DOHH2 (cell line): ENCODE measurements around the gene PSME2.
A peak's percentile ranks its signal among the peaks of the same experiment; 100 is the strongest.

Experiments
- H3F3A ChIP-seq: fragments of 200-600 bp; sonication (generic), shearing (Covaris generic); 2 replicates; pipeline ENCODE4 v1.6.0; 2016; ENCODE audit warnings: antibody characterized with exemption, mild to moderate bottlenecking; ENCODE audit not compliant: control insufficient read depth, insufficient read depth
- H3K27ac ChIP-seq: fragments of 200-600 bp; sonication (generic); 2 replicates; pipeline ENCODE4 v1.5.1; 2014; ENCODE audit warnings: low read depth, mild to moderate bottlenecking, low read length, moderate library complexity
- H3K27me3 ChIP-seq: fragments of 200-600 bp; sonication (generic); 2 replicates; pipeline ENCODE4 v1.6.1; 2014; ENCODE audit warnings: mild to moderate bottlenecking, low read length, mixed read lengths; ENCODE audit not compliant: control insufficient read depth
- H3K36me3 ChIP-seq: fragments of 200-600 bp; sonication (generic); 2 replicates; pipeline ENCODE4 v1.6.1; 2014; ENCODE audit warnings: mild to moderate bottlenecking, low read length, moderate library complexity, mixed read lengths; ENCODE audit not compliant: control insufficient read depth
- H3K4me1 ChIP-seq: fragments of 200-600 bp; sonication (generic); 2 replicates; pipeline ENCODE4 v1.6.1; 2014; ENCODE audit warnings: mild to moderate bottlenecking, low read length, mixed read lengths; ENCODE audit not compliant: control insufficient read depth
- H3K4me2 ChIP-seq: fragments of 200-600 bp; sonication (generic); 2 replicates; pipeline ENCODE4 v1.6.0; 2014; ENCODE audit warnings: mild to moderate bottlenecking, low read length, moderate library complexity
- H3K4me3 ChIP-seq: fragments of 200-600 bp; sonication (generic); 2 replicates; pipeline ENCODE4 v1.5.1; 2014; ENCODE audit warnings: mild to moderate bottlenecking, low read length, mixed read lengths
- H3K79me2 ChIP-seq: fragments of 200-600 bp; sonication (generic); 2 replicates; pipeline ENCODE4 v1.6.1; 2014; ENCODE audit warnings: mild to moderate bottlenecking, low read length, mixed read lengths; ENCODE audit not compliant: control insufficient read depth
- H3K9me2 ChIP-seq: fragments of 200-600 bp; sonication (generic); replicated peaks from 2 replicates; pipeline ENCODE4 v1.6.1; 2014; ENCODE audit warnings: mild to moderate bottlenecking, low read length, mixed read lengths; ENCODE audit not compliant: control insufficient read depth
- H3K9me3 ChIP-seq: fragments of 200-600 bp; sonication (generic); 2 replicates; pipeline ENCODE4 v1.6.1; 2014; ENCODE audit warnings: antibody characterized with exemption, low read length, mixed read lengths; ENCODE audit not compliant: control insufficient read depth, insufficient read depth
- H4K20me1 ChIP-seq: fragments of 200-600 bp; sonication (generic); 2 replicates; pipeline ENCODE4 v1.6.0; 2014; ENCODE audit warnings: low read depth, mild to moderate bottlenecking, antibody characterized with exemption, low read length, moderate library complexity; ENCODE audit not compliant: control insufficient read depth, insufficient read depth
- EZH2phosphoT487 ChIP-seq: fragments of 200-600 bp; sonication (generic); IDR thresholded peaks from 2 replicates; pipeline ENCODE4 v1.6.1; 2017; ENCODE audit warnings: borderline replicate concordance, mild to moderate bottlenecking, antibody characterized with exemption, low read length, moderate library complexity, mixed read lengths
- TF ChIP-seq, protein P1 (sequence below): fragments of 200-600 bp; sonication (generic); IDR thresholded peaks from one replicate; pipeline ENCODE4 v1.5.1; 2014; ENCODE audit warnings: antibody characterized with exemption, mild to moderate bottlenecking, low read depth, low read length; ENCODE audit not compliant: poor library complexity, severe bottlenecking

Gene PSME2

DNA sequence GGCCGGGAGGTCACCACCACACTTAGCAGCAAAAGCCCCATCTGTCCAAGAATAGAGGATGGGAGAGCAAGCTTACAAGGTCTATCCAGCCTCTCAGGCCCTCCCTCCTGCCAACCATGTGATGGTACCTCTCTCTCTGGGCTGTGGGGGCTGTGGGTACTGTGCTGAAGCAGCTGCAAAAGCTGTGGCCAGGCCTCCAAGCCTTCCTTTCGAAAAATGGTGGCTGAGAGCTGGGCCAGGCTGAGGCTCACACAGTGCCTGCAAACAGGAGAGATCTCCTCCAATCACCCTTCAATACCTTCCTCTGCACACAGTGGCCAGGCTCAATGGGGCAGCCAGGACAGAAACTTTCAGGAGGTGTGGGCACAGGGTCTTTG is 41.1 kb upstream of the PSME2 start:
- Histone ChIP-seq H3K27me3 (no peaks in the 10 kb centered on the region), H4K20me1 (no peaks in the 10 kb centered on the region), H3K9me3 (no peaks in the 10 kb centered on the region), H3K4me3 (peak overlapping the region; percentile 80), H3K4me1 (peaks cover 21% of the 10 kb centered on the region), H3K9me2 (no peaks in the 10 kb centered on the region), H3K27ac (no peak overlapping the region), H3K4me2 (peak overlapping the region; percentile 90), H3F3A (peaks cover 13% of the 10 kb centered on the region), H3K36me3 (peaks cover 75% of the 10 kb centered on the region), H3K79me2 (peaks cover 24% of the 10 kb centered on the region)
- TF ChIP-seq, protein P1, sequence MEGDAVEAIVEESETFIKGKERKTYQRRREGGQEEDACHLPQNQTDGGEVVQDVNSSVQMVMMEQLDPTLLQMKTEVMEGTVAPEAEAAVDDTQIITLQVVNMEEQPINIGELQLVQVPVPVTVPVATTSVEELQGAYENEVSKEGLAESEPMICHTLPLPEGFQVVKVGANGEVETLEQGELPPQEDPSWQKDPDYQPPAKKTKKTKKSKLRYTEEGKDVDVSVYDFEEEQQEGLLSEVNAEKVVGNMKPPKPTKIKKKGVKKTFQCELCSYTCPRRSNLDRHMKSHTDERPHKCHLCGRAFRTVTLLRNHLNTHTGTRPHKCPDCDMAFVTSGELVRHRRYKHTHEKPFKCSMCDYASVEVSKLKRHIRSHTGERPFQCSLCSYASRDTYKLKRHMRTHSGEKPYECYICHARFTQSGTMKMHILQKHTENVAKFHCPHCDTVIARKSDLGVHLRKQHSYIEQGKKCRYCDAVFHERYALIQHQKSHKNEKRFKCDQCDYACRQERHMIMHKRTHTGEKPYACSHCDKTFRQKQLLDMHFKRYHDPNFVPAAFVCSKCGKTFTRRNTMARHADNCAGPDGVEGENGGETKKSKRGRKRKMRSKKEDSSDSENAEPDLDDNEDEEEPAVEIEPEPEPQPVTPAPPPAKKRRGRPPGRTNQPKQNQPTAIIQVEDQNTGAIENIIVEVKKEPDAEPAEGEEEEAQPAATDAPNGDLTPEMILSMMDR: no peak
- TF ChIP-seq EZH2phosphoT487: no peak

DNA sequence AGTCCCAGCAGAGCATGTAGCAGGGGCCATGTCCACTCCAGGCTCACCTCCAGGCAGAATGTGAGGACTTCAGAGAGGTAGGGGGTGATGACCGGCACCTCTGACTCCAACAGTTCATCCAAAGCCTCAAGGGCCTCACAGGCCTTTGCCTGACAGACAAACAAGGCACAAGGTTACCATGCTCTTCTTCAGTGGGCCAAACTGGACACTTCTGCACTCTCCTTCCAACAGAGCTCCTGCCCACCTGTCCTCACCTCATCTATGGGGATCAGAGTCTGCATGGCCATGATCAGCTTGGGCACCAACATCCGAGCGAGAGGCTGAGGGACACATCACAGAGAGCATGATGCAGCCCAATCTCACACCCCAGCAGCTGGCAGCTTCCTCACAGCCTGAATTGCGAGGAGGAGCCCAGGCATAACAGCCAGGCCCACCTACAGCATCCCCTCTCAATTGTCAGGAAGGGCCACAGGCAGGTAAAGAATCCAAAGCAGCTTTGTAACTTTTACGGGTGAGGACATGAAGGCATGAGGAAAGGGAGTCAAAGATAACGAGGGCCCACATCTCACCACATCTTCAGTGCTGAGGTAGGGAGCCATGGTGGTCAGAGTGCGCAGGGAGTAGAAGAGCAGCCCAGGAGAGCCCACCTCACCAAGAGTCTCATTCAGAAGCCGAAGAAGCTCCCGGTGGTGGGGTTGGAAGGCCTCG is 40.6 kb upstream of the PSME2 start:
- peak overlapping the region; percentile 80; the same call in 1 of the 2 replicates for H3K4me3 ChIP-seq
- peak overlapping the region; percentile 90 for H3K4me2 ChIP-seq
- H3F3A ChIP-seq: peaks cover 13% of the 10 kb centered on the region
- H3K27me3 ChIP-seq: no peaks in the 10 kb centered on the region
- H3K36me3 ChIP-seq: peaks cover 75% of the 10 kb centered on the region
- TF ChIP-seq EZH2phosphoT487: no peak
- TF ChIP-seq, protein P1: no peak
- no peak overlapping the region for H3K27ac ChIP-seq
- peaks cover 22% of the 10 kb centered on the region for H3K79me2 ChIP-seq
- H3K9me2 ChIP-seq: no peaks in the 10 kb centered on the region
- peaks cover 21% of the 10 kb centered on the region for H3K4me1 ChIP-seq
- H3K9me3 ChIP-seq: no peaks in the 10 kb centered on the region
- H4K20me1 ChIP-seq: no peaks in the 10 kb centered on the region

DNA sequence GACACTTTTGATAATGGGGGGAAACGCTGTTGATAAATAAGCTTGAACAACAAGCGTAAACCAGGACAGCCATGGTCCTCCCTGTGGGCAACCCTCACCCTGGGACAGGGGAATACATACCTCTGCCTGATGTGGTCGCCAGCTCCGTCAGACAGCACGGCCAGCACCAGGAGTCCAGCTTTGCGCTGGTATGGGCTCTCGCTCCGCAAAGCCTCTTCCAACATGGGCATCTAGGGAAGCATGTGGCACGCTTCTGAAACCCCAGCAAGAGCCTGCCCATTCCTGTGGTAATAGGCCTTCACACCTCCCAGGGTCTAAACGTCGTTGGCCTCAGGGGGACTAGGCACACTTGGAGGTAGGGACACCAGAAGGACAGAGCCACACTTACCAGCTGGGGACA is 39.3 kb upstream of the PSME2 start:
- Histone ChIP-seq H3K36me3 (peaks cover 79% of the 10 kb centered on the region), H3K27ac (no peak overlapping the region), H3F3A (peaks cover 11% of the 10 kb centered on the region), H4K20me1 (no peaks in the 10 kb centered on the region), H3K79me2 (peaks cover 22% of the 10 kb centered on the region), H3K4me2 (no peak overlapping the region), H3K4me1 (peaks cover 21% of the 10 kb centered on the region), H3K9me3 (no peaks in the 10 kb centered on the region), H3K4me3 (no peak overlapping the region), H3K27me3 (no peaks in the 10 kb centered on the region), H3K9me2 (no peaks in the 10 kb centered on the region)
- no peak for TF ChIP-seq EZH2phosphoT487
- TF ChIP-seq, protein P1: no peak
